Heart left ventricle (tissue), 13 donors: ENCODE results near the gene RACGAP1.

ENCODE experiments used
- POLR2A ChIP-seq, 2 donors: fragments of 450-650 bp; IDR thresholded peaks; one replicate each; pipeline ENCODE4 v1.6.1; 2017; ENCODE audit warnings: antibody characterized with exemption in 2 of 2, mild to moderate bottlenecking in 2 of 2, moderate library complexity in 2 of 2
- TF ChIP-seq, protein P1 (sequence below), 12 donors: fragments of 200-600 bp; sonication (generic) in 4 of 12; IDR thresholded peaks; one replicate each; pipeline versions ENCODE4 v1.5.0 to v1.8.0; 2018 to 2022; ENCODE audit warnings: antibody characterized with exemption in 12 of 12, mild to moderate bottlenecking in 5 of 12
- donor health status: ischemic (EF 13 %, LVEDD 7.1; RV severe dilation, severe dysfunction).
- donor health status: DM: no; HTN: yes; CAD: no.
- donor health status: DM: no; HTN: no; CAD: no.
- donor health status: ischemic (EF 25% LVEDD 6.9; RV normal size, moderate dysfunction).
- donor health status: ischemic (EF 25% LVEDD 5.7; RV mildly dilated, moderate dysfunction).
- donor health status: ischemic (EF 35%, LVEDD 5.7; RV mildly dilated, moderate dysfunction).
- donor health status: nonischemic (EF 11% LVEDD 7.7; RV severe dilation, severe dysfunction).
- donor health status: DM: yes; HTN: yes; CAD: no.
- donor health status: PGD.
- donor health status: ischemic (EF 29% LVEDD 5.4; RV normal size, mild dysfunction).
- donor health status: nonischemic (EF 23%, LVEDD 6.1; RV moderate dilation, normal function).

DNA sequence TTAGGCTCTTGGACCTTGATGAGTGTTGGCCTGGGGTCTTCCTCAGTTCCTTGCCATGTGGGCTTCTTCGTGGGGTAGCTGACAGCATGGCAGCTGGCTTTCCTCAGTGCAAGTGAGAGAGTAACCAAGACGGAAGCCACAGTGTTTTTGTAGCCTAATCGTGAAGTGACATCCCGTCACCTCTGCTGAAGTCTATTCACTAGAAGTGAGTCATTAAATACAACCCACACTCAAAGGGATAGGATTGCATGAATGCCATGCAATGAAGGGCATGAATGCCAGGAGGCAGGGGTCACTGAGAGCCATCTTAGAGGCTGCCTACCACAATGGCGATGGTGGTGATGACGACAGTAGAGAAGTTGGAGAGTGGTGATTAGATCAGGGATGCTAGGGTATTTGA, 18.6 kb upstream of the RACGAP1 start:
- no peak for TF ChIP-seq POLR2A (IDR thresholded peaks at IDR 0.05)
- TF ChIP-seq, protein P1, sequence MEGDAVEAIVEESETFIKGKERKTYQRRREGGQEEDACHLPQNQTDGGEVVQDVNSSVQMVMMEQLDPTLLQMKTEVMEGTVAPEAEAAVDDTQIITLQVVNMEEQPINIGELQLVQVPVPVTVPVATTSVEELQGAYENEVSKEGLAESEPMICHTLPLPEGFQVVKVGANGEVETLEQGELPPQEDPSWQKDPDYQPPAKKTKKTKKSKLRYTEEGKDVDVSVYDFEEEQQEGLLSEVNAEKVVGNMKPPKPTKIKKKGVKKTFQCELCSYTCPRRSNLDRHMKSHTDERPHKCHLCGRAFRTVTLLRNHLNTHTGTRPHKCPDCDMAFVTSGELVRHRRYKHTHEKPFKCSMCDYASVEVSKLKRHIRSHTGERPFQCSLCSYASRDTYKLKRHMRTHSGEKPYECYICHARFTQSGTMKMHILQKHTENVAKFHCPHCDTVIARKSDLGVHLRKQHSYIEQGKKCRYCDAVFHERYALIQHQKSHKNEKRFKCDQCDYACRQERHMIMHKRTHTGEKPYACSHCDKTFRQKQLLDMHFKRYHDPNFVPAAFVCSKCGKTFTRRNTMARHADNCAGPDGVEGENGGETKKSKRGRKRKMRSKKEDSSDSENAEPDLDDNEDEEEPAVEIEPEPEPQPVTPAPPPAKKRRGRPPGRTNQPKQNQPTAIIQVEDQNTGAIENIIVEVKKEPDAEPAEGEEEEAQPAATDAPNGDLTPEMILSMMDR (IDR thresholded peaks at IDR 0.05) = no peak
